ENCODE measurements around the gene ZNF423. TPM values are rescaled to one million over a fixed set of nuclear protein-coding genes. Genes with fewer than 3 reads are reported as not detected.

ZNF423 gene
- total and polyA plus RNA-seq, 9 of the 15 experiments (the other 6 are each of a cell fraction or from before 2014, with no cell fraction given), result not detected

DNA sequence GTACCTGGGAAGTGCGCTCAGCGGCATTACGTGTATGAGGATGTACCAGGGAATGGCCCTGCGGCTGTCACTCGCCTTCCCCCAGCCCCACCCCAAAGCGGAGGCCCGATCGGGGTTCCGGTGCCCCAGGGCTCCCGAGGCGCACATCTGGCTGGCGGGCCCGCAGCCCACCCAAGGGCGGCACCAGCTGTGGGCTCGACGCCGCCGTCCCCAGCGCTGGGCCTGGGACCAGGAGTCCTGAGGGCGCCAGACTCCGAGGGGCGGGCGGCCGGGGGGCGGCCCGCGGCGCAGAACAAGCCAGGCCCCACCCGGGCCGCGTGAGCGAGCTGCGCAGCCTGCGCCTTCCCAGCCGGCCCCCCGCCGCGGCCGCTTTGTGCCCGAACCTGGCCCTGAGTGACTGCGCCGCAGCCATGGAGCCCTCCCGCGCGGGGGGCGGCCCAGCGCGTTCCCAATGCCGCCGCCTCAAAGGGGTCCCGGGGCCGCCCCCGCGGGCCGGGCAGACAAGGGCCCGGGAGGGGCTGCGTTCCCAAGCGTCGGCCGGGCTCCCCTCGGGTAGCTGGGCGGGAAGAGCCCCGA is 17.4 kb downstream of the ZNF423 start (continued):
- TF ChIP-seq PATZ1 (CRISPR knock-in tag; IDR thresholded peaks at IDR 0.05; ENCODE audit: borderline replicate concordance) (no peak), CHD4 (IDR thresholded peaks at IDR 0.05; ENCODE audit: insufficient read depth, insufficient replicate concordance, low read depth, low read length, poor library complexity, severe bottlenecking) (no peak), SMARCE1 (IDR thresholded peaks at IDR 0.05) (no peak), KHSRP (IDR thresholded peaks at IDR 0.05) (no peak), ZNF134 (CRISPR knock-in tag; conservative IDR thresholded peaks at IDR 0.05) (no peak)
- TF ChIP-seq, protein P1, sequence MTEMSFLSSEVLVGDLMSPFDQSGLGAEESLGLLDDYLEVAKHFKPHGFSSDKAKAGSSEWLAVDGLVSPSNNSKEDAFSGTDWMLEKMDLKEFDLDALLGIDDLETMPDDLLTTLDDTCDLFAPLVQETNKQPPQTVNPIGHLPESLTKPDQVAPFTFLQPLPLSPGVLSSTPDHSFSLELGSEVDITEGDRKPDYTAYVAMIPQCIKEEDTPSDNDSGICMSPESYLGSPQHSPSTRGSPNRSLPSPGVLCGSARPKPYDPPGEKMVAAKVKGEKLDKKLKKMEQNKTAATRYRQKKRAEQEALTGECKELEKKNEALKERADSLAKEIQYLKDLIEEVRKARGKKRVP (CRISPR knock-in tag; IDR thresholded peaks at IDR 0.05), result no peak

DNA sequence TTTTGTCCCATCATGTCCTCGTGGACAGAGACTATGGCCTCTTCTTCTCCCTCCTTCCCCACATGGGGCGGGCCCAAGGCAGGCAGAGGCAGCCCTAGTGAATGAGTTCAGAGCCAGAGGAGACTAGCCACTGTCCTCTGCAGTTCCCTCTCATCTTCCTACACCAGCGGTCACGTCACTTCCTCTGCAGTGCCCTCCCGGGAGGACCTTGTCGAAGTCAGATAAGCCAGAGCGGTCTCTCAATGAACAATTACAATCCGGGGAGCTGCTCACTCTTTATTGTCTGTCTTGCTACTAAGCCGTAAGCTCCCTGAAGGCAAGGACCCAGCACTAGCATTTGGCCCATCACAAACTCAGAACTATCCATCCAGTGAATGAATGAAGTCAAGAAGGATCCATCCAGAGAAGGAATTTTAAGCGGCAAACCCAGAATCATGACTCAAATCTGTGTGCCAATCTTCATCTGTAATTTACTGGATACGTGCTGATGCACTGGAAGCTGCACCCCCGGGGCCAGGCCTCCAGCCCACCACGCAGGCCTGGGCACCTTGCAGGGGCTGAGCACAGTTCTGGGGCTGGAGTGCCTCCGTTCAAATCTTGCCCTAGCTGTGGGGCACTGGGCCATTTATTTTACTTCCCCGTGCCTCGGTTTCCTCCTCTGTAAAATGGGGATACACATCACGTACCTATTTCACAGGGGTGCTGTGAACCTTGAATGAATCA is 18.1 kb downstream of the ZNF423 start:
- peaks cover 0 to 5% of the 10 kb centered on the region in 2 experiments; a peak in 2 of 5 replicates for H3K4me1 ChIP-seq (replicated peaks in 1 of 2; ENCODE audit: control insufficient read depth in 2 of 2, insufficient read depth in 2 of 2, low read length in 2 of 2)
- no peaks in the 10 kb centered on the region for H3K9me3 ChIP-seq (replicated peaks; ENCODE audit: control insufficient read depth, insufficient read depth, low read depth, low read length)
- no peak overlapping the region for H3K27ac ChIP-seq (ENCODE audit: extremely low read depth, low read depth, low read length)
- H3K27me3 ChIP-seq (ENCODE audit: control insufficient read depth in 2 of 2, insufficient read depth in 2 of 2, low read length in 2 of 2), result peaks cover 23 to 55% of the 10 kb centered on the region in 2 experiments
- H4K20me1 ChIP-seq (replicated peaks; ENCODE audit: control insufficient read depth, insufficient read depth, low read length), result no peaks in the 10 kb centered on the region
- peak; percentile 85 for ATAC-seq
- H2AFZ ChIP-seq (ENCODE audit: low read depth, low read length), result no peak overlapping the region
- H3K9me1 ChIP-seq (ENCODE audit: control insufficient read depth, insufficient read depth, low read length), result no peaks in the 10 kb centered on the region
- DNase-seq (ENCODE audit: extremely low read depth in 1 of 4, low spot score in 3 of 4), result peak in 2 of 4 experiments; percentile 28 to 35
- BruUV-seq (replicated peaks), result no TSS peak
- no peak for FAIRE-seq
- intact Hi-C loops (cut with micrococcal nuclease), result no loop called here
- no peaks in the 10 kb centered on the region for H3K79me2 ChIP-seq (ENCODE audit: control insufficient read depth, insufficient read depth, low read length)
- 4% methylated on average over 14 of the region's 17 CpGs for WGBS (ENCODE audit: insufficient coverage, low coverage, missing lambda C conversion rate)
- no peaks in the 10 kb centered on the region for H3K36me3 ChIP-seq (ENCODE audit: control insufficient read depth, insufficient read depth, low read length)
- POLR2A ChIA-PET, result no interaction called here
- no peak overlapping the region; the same call in 1 of the 2 replicates for H3K4me2 ChIP-seq (ENCODE audit: insufficient read depth, low read length)
- H3K4me3 ChIP-seq, result no peak overlapping the region
- no peak overlapping the region for H3K9ac ChIP-seq (ENCODE audit: insufficient read depth in 1 of 2, low read depth in 2 of 2, low read length in 2 of 2)
- in situ Hi-C loops (cut with MboI), result no loop called here
- CTCF ChIA-PET (ENCODE audit: low intra/inter-chr PET ratio), result no interaction called here
- TF ChIP-seq MYC (IDR thresholded peaks at IDR 0.05; ENCODE audit: low read depth, low read length) (no peak), MYC (CRISPR knock-in tag; IDR thresholded peaks at IDR 0.05; ENCODE audit: borderline replicate concordance, low read depth) (no peak), GABPA (tag; conservative IDR thresholded peaks at IDR 0.05; ENCODE audit: low read depth) (peak; percentile 75), SPI1 (IDR thresholded peaks at IDR 0.05; ENCODE audit: borderline replicate concordance, low read depth, low read length) (peak; percentile 56; the same call in 1 of the 2 replicates), HNRNPUL1 (IDR thresholded peaks at IDR 0.05; ENCODE audit: low read length) (no peak), CREM (IDR thresholded peaks at IDR 0.05; ENCODE audit: low read depth) (peak; percentile 83), ZNF551 (CRISPR knock-in tag; IDR thresholded peaks at IDR 0.05) (no peak)
